Measurements from ENCODE around the gene SH3GL2.

Gene SH3GL2

GRCh38 chr9:17658237-17658636 is 79.4 kb downstream of the SH3GL2 start:
- H3K79me2 ChIP-seq (ENCODE audit: insufficient read depth, low read length), result no peaks in the 10 kb centered on the region
- TF ChIP-seq CTCF (conservative IDR thresholded peaks at IDR 0.05; ENCODE audit: low read length) (no peak), EZH2phosphoT487 (IDR thresholded peaks at IDR 0.05; ENCODE audit: borderline replicate concordance) (no peak)

GRCh38 chr9:17660158-17660557 is 81.3 kb downstream of the SH3GL2 start:
- Histone ChIP-seq H3F3A (ENCODE audit: low read depth) (no peaks in the 10 kb centered on the region), H3K27me3 (ENCODE audit: insufficient read depth, low read length, poor library complexity, severe bottlenecking) (no peaks in the 10 kb centered on the region), H3K79me2 (ENCODE audit: insufficient read depth, low read length) (no peaks in the 10 kb centered on the region), H4K20me1 (ENCODE audit: insufficient read depth, low read length, poor library complexity, severe bottlenecking) (no peaks in the 10 kb centered on the region), H3K4me1 (ENCODE audit: insufficient read depth, low read length, poor library complexity, severe bottlenecking) (peaks cover 1% of the 10 kb centered on the region), H3K9ac (ENCODE audit: low read depth, low read length, poor library complexity, severe bottlenecking) (no peak overlapping the region), H3K9me2 (replicated peaks; ENCODE audit: low read depth, low read length) (no peaks in the 10 kb centered on the region), H3K4me2 (ENCODE audit: low read depth, low read length, poor library complexity, severe bottlenecking) (no peak overlapping the region), H3K36me3 (ENCODE audit: insufficient read depth, low read length) (no peaks in the 10 kb centered on the region), H2AFZ (ENCODE audit: low read length) (no peak overlapping the region), H3K4me3 (ENCODE audit: low read length, poor library complexity, severe bottlenecking) (no peak overlapping the region), H3K9me3 (ENCODE audit: insufficient read depth, low read depth, low read length) (no peaks in the 10 kb centered on the region)
- TF ChIP-seq CTCF (conservative IDR thresholded peaks at IDR 0.05; ENCODE audit: low read length) (no peak), EZH2phosphoT487 (IDR thresholded peaks at IDR 0.05; ENCODE audit: borderline replicate concordance) (no peak)

More at GRCh38 chr9:17658237-17658636, 79.4 kb downstream of the SH3GL2 start:
- Histone ChIP-seq H2AFZ (ENCODE audit: low read length) (no peak overlapping the region), H3K27me3 (ENCODE audit: insufficient read depth, low read length, poor library complexity, severe bottlenecking) (no peaks in the 10 kb centered on the region), H4K20me1 (ENCODE audit: insufficient read depth, low read length, poor library complexity, severe bottlenecking) (no peaks in the 10 kb centered on the region), H3K9me2 (replicated peaks; ENCODE audit: low read depth, low read length) (no peaks in the 10 kb centered on the region), H3K36me3 (ENCODE audit: insufficient read depth, low read length) (no peaks in the 10 kb centered on the region), H3K9me3 (ENCODE audit: insufficient read depth, low read depth, low read length) (no peaks in the 10 kb centered on the region), H3K4me3 (ENCODE audit: low read length, poor library complexity, severe bottlenecking) (no peak overlapping the region), H3K9ac (ENCODE audit: low read depth, low read length, poor library complexity, severe bottlenecking) (no peak overlapping the region), H3K4me2 (ENCODE audit: low read depth, low read length, poor library complexity, severe bottlenecking) (no peak overlapping the region), H3F3A (ENCODE audit: low read depth) (no peaks in the 10 kb centered on the region), H3K4me1 (ENCODE audit: insufficient read depth, low read length, poor library complexity, severe bottlenecking) (peaks cover 5% of the 10 kb centered on the region)

- H3K4me3 ChIP-seq (ENCODE audit: low read length, poor library complexity, severe bottlenecking), result no peak overlapping the region
- H3K4me1 ChIP-seq (ENCODE audit: insufficient read depth, low read length, poor library complexity, severe bottlenecking), result peaks cover 3% of the 10 kb centered on the region
- H3K9me2 ChIP-seq (replicated peaks; ENCODE audit: low read depth, low read length), result no peaks in the 10 kb centered on the region
- H2AFZ ChIP-seq (ENCODE audit: low read length), result no peak overlapping the region
- H3K36me3 ChIP-seq (ENCODE audit: insufficient read depth, low read length), result no peaks in the 10 kb centered on the region
- TF ChIP-seq EZH2phosphoT487 (IDR thresholded peaks at IDR 0.05; ENCODE audit: borderline replicate concordance) (no peak), CTCF (conservative IDR thresholded peaks at IDR 0.05; ENCODE audit: low read length) (no peak)
- H3K79me2 ChIP-seq (ENCODE audit: insufficient read depth, low read length), result no peaks in the 10 kb centered on the region
- no peaks in the 10 kb centered on the region for H3F3A ChIP-seq (ENCODE audit: low read depth)
- H4K20me1 ChIP-seq (ENCODE audit: insufficient read depth, low read length, poor library complexity, severe bottlenecking), result no peaks in the 10 kb centered on the region
- no peak overlapping the region for H3K9ac ChIP-seq (ENCODE audit: low read depth, low read length, poor library complexity, severe bottlenecking)
- H3K27me3 ChIP-seq (ENCODE audit: insufficient read depth, low read length, poor library complexity, severe bottlenecking), result no peaks in the 10 kb centered on the region
- no peaks in the 10 kb centered on the region for H3K9me3 ChIP-seq (ENCODE audit: insufficient read depth, low read depth, low read length)
- no peak overlapping the region for H3K4me2 ChIP-seq (ENCODE audit: low read depth, low read length, poor library complexity, severe bottlenecking)
These were observed 86.6 kb downstream of the SH3GL2 start for GRCh38 chr9:17665450-17665849.
